ENCODE data around the gene CPA4. TPM values are rescaled to one million over a fixed set of nuclear protein-coding genes. Genes with fewer than 3 reads are reported as not detected.
A peak's percentile ranks its signal among the peaks of the same experiment; 100 is the strongest.

CPA4 gene
- total RNA-seq, 1 experiment from 2014 or later = 22.1 TPM

- Histone ChIP-seq H3K4me3 (ENCODE audit: low read length) (no peak overlapping the region), H3K9ac (ENCODE audit: low read length) (no peak overlapping the region), H3K9me3 (ENCODE audit: low read length) (no peaks in the 10 kb centered on the region), H3K27ac (ENCODE audit: low read length) (no peak overlapping the region), H3K4me2 (ENCODE audit: low read length) (no peak overlapping the region), H3K36me3 (ENCODE audit: low read depth, low read length) (no peaks in the 10 kb centered on the region), H3K4me1 (ENCODE audit: insufficient read depth, low read length) (peaks cover 37% of the 10 kb centered on the region), H4K20me1 (ENCODE audit: low read length) (no peaks in the 10 kb centered on the region), H3K79me2 (ENCODE audit: low read length) (no peaks in the 10 kb centered on the region), H2AFZ (ENCODE audit: low read length) (no peak overlapping the region), H3F3A (ENCODE audit: low read length, unreplicated experiment) (peaks cover 3% of the 10 kb centered on the region), H3K27me3 (ENCODE audit: low read length) (no peaks in the 10 kb centered on the region), H3K9me2 (replicated peaks; ENCODE audit: low read length) (no peaks in the 10 kb centered on the region)
- TF ChIP-seq EZH2phosphoT487 (IDR thresholded peaks at IDR 0.05; ENCODE audit: borderline replicate concordance, low read length) (no peak), EZH2 (IDR thresholded peaks at IDR 0.05; ENCODE audit: low read length, unreplicated experiment) (no peak), CTCF (conservative IDR thresholded peaks at IDR 0.05; ENCODE audit: low read depth, low read length) (no peak)
- ChIA-PET POLR2A (ENCODE audit: unreplicated experiment) (no interaction called here), CTCF (no interaction called here)
- DNase-seq (peak; percentile 43), ATAC-seq (peak; percentile 6; the same call in 1 of the 2 replicates)
- BruUV-seq (replicated peaks) = no TSS peak
- intact Hi-C loops (cut with micrococcal nuclease) = no loop called here
These were observed 72.8 kb downstream of the CPA4 start for GRCh38 chr7:130365511-130366441.

- Histone ChIP-seq H3K79me2 (ENCODE audit: low read length) (no peaks in the 10 kb centered on the region), H3K9ac (ENCODE audit: low read length) (no peak overlapping the region), H3K4me3 (ENCODE audit: low read length) (no peak overlapping the region), H3K36me3 (ENCODE audit: low read depth, low read length) (no peaks in the 10 kb centered on the region), H3K27me3 (ENCODE audit: low read length) (no peaks in the 10 kb centered on the region), H2AFZ (ENCODE audit: low read length) (no peak overlapping the region), H3K4me1 (ENCODE audit: insufficient read depth, low read length) (peaks cover 37% of the 10 kb centered on the region), H3K27ac (ENCODE audit: low read length) (no peak overlapping the region), H3F3A (ENCODE audit: low read length, unreplicated experiment) (peaks cover 3% of the 10 kb centered on the region), H4K20me1 (ENCODE audit: low read length) (no peaks in the 10 kb centered on the region), H3K9me2 (replicated peaks; ENCODE audit: low read length) (no peaks in the 10 kb centered on the region), H3K4me2 (ENCODE audit: low read length) (no peak overlapping the region), H3K9me3 (ENCODE audit: low read length) (no peaks in the 10 kb centered on the region)
- DNase-seq = peak; percentile 12
- ChIA-PET CTCF (no interaction called here), POLR2A (ENCODE audit: unreplicated experiment) (no interaction called here)
- intact Hi-C loops (cut with micrococcal nuclease) = no loop called here
- ATAC-seq = no peak
- TF ChIP-seq EZH2phosphoT487 (IDR thresholded peaks at IDR 0.05; ENCODE audit: borderline replicate concordance, low read length) (no peak), EZH2 (IDR thresholded peaks at IDR 0.05; ENCODE audit: low read length, unreplicated experiment) (no peak), CTCF (conservative IDR thresholded peaks at IDR 0.05; ENCODE audit: low read depth, low read length) (no peak)
- BruUV-seq (replicated peaks) = no TSS peak
These were observed 73.6 kb downstream of the CPA4 start for GRCh38 chr7:130366564-130366963.

Measured in PC-3 (cell line).